ENCODE data around the gene DGUOK. TPM values are rescaled to one million over a fixed set of nuclear protein-coding genes. Genes with fewer than 3 reads are reported as not detected.

The DGUOK gene
- polyA plus RNA-seq, 1 donor from 2014 or later = 168 TPM

DNA sequence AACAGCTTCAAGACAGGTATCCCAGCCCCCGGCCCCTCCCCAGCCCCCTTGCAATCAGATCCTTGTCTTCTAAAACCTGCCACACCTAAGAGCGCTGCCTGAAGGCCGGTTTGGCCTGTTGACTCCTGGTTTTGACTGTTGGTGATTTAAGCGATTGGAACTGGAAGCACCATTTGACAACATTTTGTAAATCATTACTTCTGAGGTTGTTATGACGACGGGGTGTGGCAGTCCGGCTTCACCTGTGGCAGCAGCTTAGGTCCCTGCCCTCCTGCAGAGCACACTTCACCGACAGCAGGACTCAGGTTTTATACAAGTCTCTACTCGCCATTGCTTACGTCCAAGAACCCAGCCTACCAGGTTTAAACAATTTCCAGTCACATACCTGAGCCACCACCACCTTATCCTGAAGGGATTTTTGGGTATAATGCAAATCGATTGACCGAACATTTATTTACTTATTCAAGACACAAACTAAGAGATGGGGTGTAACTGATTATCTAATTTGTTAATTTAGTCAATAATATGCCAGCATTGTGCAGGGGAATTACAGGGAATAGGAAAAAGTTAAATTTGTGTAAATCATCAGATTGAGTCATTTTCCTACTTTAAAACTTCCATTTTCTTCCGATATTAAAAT is 707 bp upstream of the DGUOK start:
- Histone ChIP-seq H3K36me3 (ENCODE audit: insufficient read depth, low read length) (no peaks in the 10 kb centered on the region), H4K20me1 (ENCODE audit: insufficient read depth) (no peaks in the 10 kb centered on the region), H3K27me3 (ENCODE audit: insufficient read depth, low read depth, low read length) (no peaks in the 10 kb centered on the region), H3F3A (ENCODE audit: insufficient read depth, low read length, poor library complexity, severe bottlenecking) (no peaks in the 10 kb centered on the region), H3K9ac (ENCODE audit: low read length) (no peak overlapping the region), H3K9me3 (ENCODE audit: low read length) (no peaks in the 10 kb centered on the region), H2AFZ (ENCODE audit: low read depth, low read length) (no peak overlapping the region), H3K27ac (ENCODE audit: low read length) (no peak overlapping the region), H3K4me3 (ENCODE audit: low read length) (peak overlapping the region; percentile 76), H3K4me2 (ENCODE audit: low read length) (peak overlapping the region; percentile 50), H3K79me2 (replicated peaks; ENCODE audit: insufficient read depth, low read length) (peaks cover 36% of the 10 kb centered on the region), H3K9me2 (ENCODE audit: insufficient read depth, low read length) (no peaks in the 10 kb centered on the region)
- TF ChIP-seq, protein P1, sequence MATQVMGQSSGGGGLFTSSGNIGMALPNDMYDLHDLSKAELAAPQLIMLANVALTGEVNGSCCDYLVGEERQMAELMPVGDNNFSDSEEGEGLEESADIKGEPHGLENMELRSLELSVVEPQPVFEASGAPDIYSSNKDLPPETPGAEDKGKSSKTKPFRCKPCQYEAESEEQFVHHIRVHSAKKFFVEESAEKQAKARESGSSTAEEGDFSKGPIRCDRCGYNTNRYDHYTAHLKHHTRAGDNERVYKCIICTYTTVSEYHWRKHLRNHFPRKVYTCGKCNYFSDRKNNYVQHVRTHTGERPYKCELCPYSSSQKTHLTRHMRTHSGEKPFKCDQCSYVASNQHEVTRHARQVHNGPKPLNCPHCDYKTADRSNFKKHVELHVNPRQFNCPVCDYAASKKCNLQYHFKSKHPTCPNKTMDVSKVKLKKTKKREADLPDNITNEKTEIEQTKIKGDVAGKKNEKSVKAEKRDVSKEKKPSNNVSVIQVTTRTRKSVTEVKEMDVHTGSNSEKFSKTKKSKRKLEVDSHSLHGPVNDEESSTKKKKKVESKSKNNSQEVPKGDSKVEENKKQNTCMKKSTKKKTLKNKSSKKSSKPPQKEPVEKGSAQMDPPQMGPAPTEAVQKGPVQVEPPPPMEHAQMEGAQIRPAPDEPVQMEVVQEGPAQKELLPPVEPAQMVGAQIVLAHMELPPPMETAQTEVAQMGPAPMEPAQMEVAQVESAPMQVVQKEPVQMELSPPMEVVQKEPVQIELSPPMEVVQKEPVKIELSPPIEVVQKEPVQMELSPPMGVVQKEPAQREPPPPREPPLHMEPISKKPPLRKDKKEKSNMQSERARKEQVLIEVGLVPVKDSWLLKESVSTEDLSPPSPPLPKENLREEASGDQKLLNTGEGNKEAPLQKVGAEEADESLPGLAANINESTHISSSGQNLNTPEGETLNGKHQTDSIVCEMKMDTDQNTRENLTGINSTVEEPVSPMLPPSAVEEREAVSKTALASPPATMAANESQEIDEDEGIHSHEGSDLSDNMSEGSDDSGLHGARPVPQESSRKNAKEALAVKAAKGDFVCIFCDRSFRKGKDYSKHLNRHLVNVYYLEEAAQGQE (IDR thresholded peaks at IDR 0.05; ENCODE audit: borderline replicate concordance) = no peak
- TF ChIP-seq, protein P2, sequence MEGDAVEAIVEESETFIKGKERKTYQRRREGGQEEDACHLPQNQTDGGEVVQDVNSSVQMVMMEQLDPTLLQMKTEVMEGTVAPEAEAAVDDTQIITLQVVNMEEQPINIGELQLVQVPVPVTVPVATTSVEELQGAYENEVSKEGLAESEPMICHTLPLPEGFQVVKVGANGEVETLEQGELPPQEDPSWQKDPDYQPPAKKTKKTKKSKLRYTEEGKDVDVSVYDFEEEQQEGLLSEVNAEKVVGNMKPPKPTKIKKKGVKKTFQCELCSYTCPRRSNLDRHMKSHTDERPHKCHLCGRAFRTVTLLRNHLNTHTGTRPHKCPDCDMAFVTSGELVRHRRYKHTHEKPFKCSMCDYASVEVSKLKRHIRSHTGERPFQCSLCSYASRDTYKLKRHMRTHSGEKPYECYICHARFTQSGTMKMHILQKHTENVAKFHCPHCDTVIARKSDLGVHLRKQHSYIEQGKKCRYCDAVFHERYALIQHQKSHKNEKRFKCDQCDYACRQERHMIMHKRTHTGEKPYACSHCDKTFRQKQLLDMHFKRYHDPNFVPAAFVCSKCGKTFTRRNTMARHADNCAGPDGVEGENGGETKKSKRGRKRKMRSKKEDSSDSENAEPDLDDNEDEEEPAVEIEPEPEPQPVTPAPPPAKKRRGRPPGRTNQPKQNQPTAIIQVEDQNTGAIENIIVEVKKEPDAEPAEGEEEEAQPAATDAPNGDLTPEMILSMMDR (IDR thresholded peaks at IDR 0.05; ENCODE audit: poor library complexity, severe bottlenecking) = no peak
- TF ChIP-seq EP300 (conservative IDR thresholded peaks at IDR 0.05; ENCODE audit: poor library complexity, severe bottlenecking) = no peak
- no peak for TF ChIP-seq SMC3 (conservative IDR thresholded peaks at IDR 0.05; ENCODE audit: poor library complexity)
- no peak for TF ChIP-seq TAF1 (IDR thresholded peaks at IDR 0.05; ENCODE audit: low read depth)
- no peak for TF ChIP-seq POLR2AphosphoS5 (IDR thresholded peaks at IDR 0.05)
- TF ChIP-seq MXI1 (conservative IDR thresholded peaks at IDR 0.05; ENCODE audit: poor library complexity, severe bottlenecking) = no peak
- no peak for TF ChIP-seq RAD21 (conservative IDR thresholded peaks at IDR 0.05)
- TF ChIP-seq EZH2 (IDR thresholded peaks at IDR 0.05; ENCODE audit: borderline replicate concordance, insufficient read depth, low read length, poor library complexity, severe bottlenecking) = no peak

DNA sequence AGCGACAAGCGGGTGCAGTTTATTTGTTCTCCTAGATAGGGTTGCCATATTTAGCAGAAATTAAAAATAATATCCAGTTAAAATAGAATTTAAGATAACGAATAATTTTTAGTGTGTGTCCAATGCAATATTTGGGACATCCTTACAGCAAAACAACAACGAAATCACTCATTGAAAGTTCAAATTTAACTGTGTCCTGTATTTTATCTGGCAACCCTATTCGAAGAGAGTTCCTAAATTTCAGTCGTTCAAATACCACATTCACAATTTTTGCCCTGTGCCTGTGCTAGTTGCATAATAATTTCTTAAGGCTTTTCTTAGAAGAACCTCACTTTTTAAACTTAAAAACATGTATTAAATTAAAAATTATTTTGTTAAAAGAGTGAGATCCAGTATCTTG is 664 bp downstream of the DGUOK start:
- Histone ChIP-seq H3K4me2 (ENCODE audit: low read length) (peak overlapping the region; percentile 94), H3K27ac (ENCODE audit: low read length) (peak overlapping the region; percentile 89)

More for the DNA sequence above, 664 bp downstream of the DGUOK start:
- H3K79me2 ChIP-seq (replicated peaks; ENCODE audit: insufficient read depth, low read length) = peaks cover 45% of the 10 kb centered on the region
- H3K36me3 ChIP-seq (ENCODE audit: insufficient read depth, low read length) = no peaks in the 10 kb centered on the region
- H4K20me1 ChIP-seq (ENCODE audit: insufficient read depth) = no peaks in the 10 kb centered on the region
- peak overlapping the region; percentile 92 for H3K9ac ChIP-seq (ENCODE audit: low read length)
- no peaks in the 10 kb centered on the region for H3F3A ChIP-seq (ENCODE audit: insufficient read depth, low read length, poor library complexity, severe bottlenecking)
- H3K4me3 ChIP-seq (ENCODE audit: low read length) = peak overlapping the region; percentile 76
- H3K9me2 ChIP-seq (ENCODE audit: insufficient read depth, low read length) = no peaks in the 10 kb centered on the region
- no peaks in the 10 kb centered on the region for H3K27me3 ChIP-seq (ENCODE audit: insufficient read depth, low read depth, low read length)
- TF ChIP-seq, protein P2 (IDR thresholded peaks at IDR 0.05; ENCODE audit: poor library complexity, severe bottlenecking) = no peak
- TF ChIP-seq TAF1 (IDR thresholded peaks at IDR 0.05; ENCODE audit: low read depth) (no peak), EZH2 (IDR thresholded peaks at IDR 0.05; ENCODE audit: borderline replicate concordance, insufficient read depth, low read length, poor library complexity, severe bottlenecking) (no peak), POLR2AphosphoS5 (IDR thresholded peaks at IDR 0.05) (no peak), SMC3 (conservative IDR thresholded peaks at IDR 0.05; ENCODE audit: poor library complexity) (no peak), RAD21 (conservative IDR thresholded peaks at IDR 0.05) (no peak), EP300 (conservative IDR thresholded peaks at IDR 0.05; ENCODE audit: poor library complexity, severe bottlenecking) (no peak), MXI1 (conservative IDR thresholded peaks at IDR 0.05; ENCODE audit: poor library complexity, severe bottlenecking) (no peak)
- TF ChIP-seq, protein P1 (IDR thresholded peaks at IDR 0.05; ENCODE audit: borderline replicate concordance) = no peak
- H3K9me3 ChIP-seq (ENCODE audit: low read length) = no peaks in the 10 kb centered on the region
- H2AFZ ChIP-seq (ENCODE audit: low read depth, low read length) = peak overlapping the region; percentile 93

Measured in neural cell (in vitro differentiated cells).